Hematopoietic multipotent progenitor cell treated with erythropoietin and hydrocortisone succinate and interleukin-3 and kit ligand, for 4 days (in vitro differentiated cells): ENCODE data around the gene NPAS3.

Experiments used
- DNase-seq: peaks from one replicate; pipeline ENCODE4 v3.0.0-alpha.2; 2015

NPAS3 gene

GRCh38 chr14:33454022-33454595, 515.4 kb downstream of the NPAS3 start:
- DNase-seq = peak; percentile 34

- DNase-seq = no peak
These were observed 516.0 kb downstream of the NPAS3 start for GRCh38 chr14:33454707-33455106.

- DNase-seq = no peak
These were observed 517.1 kb downstream of the NPAS3 start for GRCh38 chr14:33455654-33456345.

- DNase-seq = no peak
These were observed 518.3 kb downstream of the NPAS3 start for GRCh38 chr14:33457021-33457420.

- no peak for DNase-seq
These were observed 518.9 kb downstream of the NPAS3 start for GRCh38 chr14:33457617-33458016.

GRCh38 chr14:33460164-33460563, 521.5 kb downstream of the NPAS3 start:
- DNase-seq = no peak

- no peak for DNase-seq
These were observed 522.4 kb downstream of the NPAS3 start for GRCh38 chr14:33461036-33461435.

- DNase-seq = no peak
These were observed 525.1 kb downstream of the NPAS3 start for GRCh38 chr14:33463731-33464130.

- no peak for DNase-seq
These were observed 525.7 kb downstream of the NPAS3 start for GRCh38 chr14:33464254-33464962.

- no peak for DNase-seq
These were observed 527.4 kb downstream of the NPAS3 start for GRCh38 chr14:33465846-33466700.

- DNase-seq = no peak
These were observed 529.3 kb downstream of the NPAS3 start for GRCh38 chr14:33467971-33468370.

GRCh38 chr14:33469898-33470297, 531.2 kb downstream of the NPAS3 start:
- DNase-seq = no peak

GRCh38 chr14:33471776-33472175, 533.1 kb downstream of the NPAS3 start:
- no peak for DNase-seq

GRCh38 chr14:33475623-33476022, 536.9 kb downstream of the NPAS3 start:
- peak; percentile 80 for DNase-seq

- DNase-seq = no peak
These were observed 539.1 kb downstream of the NPAS3 start for GRCh38 chr14:33477797-33478196.

GRCh38 chr14:33480071-33480886, 541.6 kb downstream of the NPAS3 start:
- DNase-seq = no peak

GRCh38 chr14:33480887-33481184, 542.2 kb downstream of the NPAS3 start:
- DNase-seq = no peak

GRCh38 chr14:33483110-33483509, 544.4 kb downstream of the NPAS3 start:
- peak; percentile 47 for DNase-seq

- no peak for DNase-seq
These were observed 544.9 kb downstream of the NPAS3 start for GRCh38 chr14:33483541-33483940.

- DNase-seq = peak; percentile 81
These were observed 545.6 kb downstream of the NPAS3 start for GRCh38 chr14:33484264-33484663.

- no peak for DNase-seq
These were observed 547.7 kb downstream of the NPAS3 start for GRCh38 chr14:33486332-33486890.

- DNase-seq = no peak
These were observed 549.9 kb downstream of the NPAS3 start for GRCh38 chr14:33488582-33488981.
